Stimulated activated CD4-positive, alpha-beta T cell treated with anti-CD3 and anti-CD28 coated beads, Interleukin-4, amount 100 ng/mL, for 1 hour (primary cell): ENCODE measurements around the gene TKFC.
A peak's percentile ranks its signal among the peaks of the same experiment; 100 is the strongest.

Experiments
- DNase-seq: peaks from one replicate; pipeline ENCODE4 v3.0.0-alpha.2; 2020

TKFC gene

GRCh38 chr11:61332797-61333549, at the start of gene TKFC, which contains the start of gene DDB1:
TKFC (plus strand) TSS chr11:61333228; CDS start chr11:61334729, 1,501 bp downstream.
DDB1 (minus strand) TSS chr11:61333105; CDS start chr11:61332968, 137 bp downstream.
- peak; percentile 98 for DNase-seq

- DNase-seq, result no peak
Observed at GRCh38 chr11:61283613-61284012, 49.4 kb upstream of the TKFC start.

GRCh38 chr11:61287338-61287977, 45.6 kb upstream of the TKFC start:
- no peak for DNase-seq

GRCh38 chr11:61290905-61291690, 41.9 kb upstream of the TKFC start:
- peak; percentile 13 for DNase-seq

- no peak for DNase-seq
Observed at GRCh38 chr11:61292356-61292755, 40.7 kb upstream of the TKFC start.

GRCh38 chr11:61293867-61294716, 38.9 kb upstream of the TKFC start:
- peak; percentile 60 for DNase-seq

- peak; percentile 79 for DNase-seq
Observed at GRCh38 chr11:61294717-61295595, 38.1 kb upstream of the TKFC start, which contains the start of gene VWCE. VWCE (minus strand) TSS chr11:61295316; CDS start chr11:61295037, 279 bp downstream.

GRCh38 chr11:61295596-61295926, 37.5 kb upstream of the TKFC start:
- no peak for DNase-seq

- DNase-seq, result no peak
Observed at GRCh38 chr11:61297341-61297740, 35.7 kb upstream of the TKFC start.

- no peak for DNase-seq
Observed at GRCh38 chr11:61297746-61298145, 35.3 kb upstream of the TKFC start.

GRCh38 chr11:61298663-61299244, 34.3 kb upstream of the TKFC start:
- no peak for DNase-seq

GRCh38 chr11:61302550-61302949, 30.5 kb upstream of the TKFC start:
- DNase-seq, result no peak

- no peak for DNase-seq
Observed at GRCh38 chr11:61303725-61304124, 29.3 kb upstream of the TKFC start.

- DNase-seq, result no peak
Observed at GRCh38 chr11:61305417-61305816, 27.6 kb upstream of the TKFC start.

- no peak for DNase-seq
Observed at GRCh38 chr11:61306221-61306620, 26.8 kb upstream of the TKFC start.

GRCh38 chr11:61307354-61307753, 25.7 kb upstream of the TKFC start:
- no peak for DNase-seq

- no peak for DNase-seq
Observed at GRCh38 chr11:61309141-61309540, 23.9 kb upstream of the TKFC start.

- DNase-seq, result no peak
Observed at GRCh38 chr11:61309739-61310138, 23.3 kb upstream of the TKFC start.

GRCh38 chr11:61310749-61311148, 22.3 kb upstream of the TKFC start:
- DNase-seq, result no peak

- no peak for DNase-seq
Observed at GRCh38 chr11:61315260-61315659, 17.8 kb upstream of the TKFC start.
